Astrocyte (in vitro differentiated cells and primary cell): ENCODE results near the gene ZNF334. TPM values are rescaled to one million over a fixed set of nuclear protein-coding genes. Genes with fewer than 3 reads are reported as not detected.

Experiments
- DNase-seq: peaks from one replicate; pipeline ENCODE4 v3.0.0-alpha.2; 2010; ENCODE audit warnings: low read depth
- FAIRE-seq: peaks from 2 replicates; lab custom pipeline; 2011; peaks lifted over from hg19 to GRCh38; lab: Jason Lieb, UNC
- H2AFZ ChIP-seq: 2 replicates; pipeline ENCODE4 v1.6.0; 2012; ENCODE audit warnings: low read depth, low read length, inconsistent platforms
- H3K27ac ChIP-seq: 2 replicates; pipeline ENCODE4 v1.5.1; 2011; ENCODE audit warnings: low read depth, low read length, inconsistent platforms
- H3K27me3 ChIP-seq: 2 replicates; pipeline ENCODE4 v1.6.0; 2011; ENCODE audit warnings: low read length, inconsistent platforms; ENCODE audit not compliant: insufficient read depth
- H3K36me3 ChIP-seq: 2 replicates; pipeline ENCODE4 v1.5.1; 2011; ENCODE audit warnings: low read length, inconsistent platforms; ENCODE audit not compliant: insufficient read depth
- H3K4me1 ChIP-seq: 2 replicates; pipeline ENCODE4 v1.5.1; 2011; ENCODE audit warnings: low read length, inconsistent platforms; ENCODE audit not compliant: insufficient read depth
- H3K4me2 ChIP-seq: 2 replicates; pipeline ENCODE4 v1.6.0; 2012; ENCODE audit warnings: low read length, inconsistent platforms
- H3K4me3 ChIP-seq: 2 replicates; pipeline ENCODE4 v1.5.1; 2011; ENCODE audit warnings: low read depth, mild to moderate bottlenecking, low read length, inconsistent platforms; ENCODE audit not compliant: insufficient read depth
- H3K79me2 ChIP-seq: 2 replicates; pipeline ENCODE4 v1.6.0; 2012; ENCODE audit warnings: mild to moderate bottlenecking, low read length, inconsistent platforms; ENCODE audit not compliant: insufficient read depth
- H3K9ac ChIP-seq: 2 replicates; pipeline ENCODE4 v1.6.0; 2012; ENCODE audit warnings: mild to moderate bottlenecking, low read length, inconsistent platforms
- H3K9me3 ChIP-seq: 2 replicates; pipeline ENCODE4 v1.5.1; 2012; ENCODE audit warnings: low read depth, mild to moderate bottlenecking, low read length, inconsistent platforms; ENCODE audit not compliant: insufficient read depth
- H4K20me1 ChIP-seq: 2 replicates; pipeline ENCODE4 v1.6.0; 2012; ENCODE audit warnings: low read length, inconsistent platforms; ENCODE audit not compliant: insufficient read depth
- H3K27ac Mint-ChIP-seq: one replicate; pipeline ENCODE4 v1.8.0; 2021; ENCODE audit warnings: mild to moderate bottlenecking, mixed read lengths; ENCODE audit not compliant: unreplicated experiment
- H3K27me3 Mint-ChIP-seq: one replicate; pipeline ENCODE4 v1.8.0; 2021; ENCODE audit warnings: low read depth, mixed read lengths; ENCODE audit not compliant: unreplicated experiment
- H3K36me3 Mint-ChIP-seq: one replicate; pipeline ENCODE4 v1.8.0; 2021; ENCODE audit warnings: low read depth, mixed read lengths; ENCODE audit not compliant: unreplicated experiment
- H3K4me1 Mint-ChIP-seq: one replicate; pipeline ENCODE4 v1.8.0; 2021; ENCODE audit warnings: low read depth, mixed read lengths; ENCODE audit not compliant: unreplicated experiment
- H3K4me3 Mint-ChIP-seq: one replicate; pipeline ENCODE4 v1.8.0; 2021; ENCODE audit warnings: mild to moderate bottlenecking, moderate library complexity, mixed read lengths; ENCODE audit not compliant: unreplicated experiment
- H3K9me3 Mint-ChIP-seq: one replicate; pipeline ENCODE4 v1.8.0; 2021; ENCODE audit warnings: mild to moderate bottlenecking, mixed read lengths; ENCODE audit not compliant: unreplicated experiment
- EZH2 ChIP-seq: IDR thresholded peaks from 2 replicates; pipeline ENCODE4 v1.6.1; 2012; ENCODE audit warnings: mild to moderate bottlenecking, low read length, inconsistent platforms; ENCODE audit not compliant: insufficient read depth
- total RNA-seq: library from RNA; stranded (reverse); gene quantifications from 2 replicates; pipeline ENCODE4 v1.2.1, GENCODE V29; 2021
- TF ChIP-seq, protein P1 (sequence below): IDR thresholded peaks from 2 replicates; pipeline ENCODE4 v1.5.1; 2011; ENCODE audit warnings: low read depth, mild to moderate bottlenecking, inconsistent platforms, low read length, moderate library complexity; ENCODE audit not compliant: insufficient read depth

The ZNF334 gene
- total RNA-seq, 1 donor from 2014 or later, result 9.3 TPM

DNA sequence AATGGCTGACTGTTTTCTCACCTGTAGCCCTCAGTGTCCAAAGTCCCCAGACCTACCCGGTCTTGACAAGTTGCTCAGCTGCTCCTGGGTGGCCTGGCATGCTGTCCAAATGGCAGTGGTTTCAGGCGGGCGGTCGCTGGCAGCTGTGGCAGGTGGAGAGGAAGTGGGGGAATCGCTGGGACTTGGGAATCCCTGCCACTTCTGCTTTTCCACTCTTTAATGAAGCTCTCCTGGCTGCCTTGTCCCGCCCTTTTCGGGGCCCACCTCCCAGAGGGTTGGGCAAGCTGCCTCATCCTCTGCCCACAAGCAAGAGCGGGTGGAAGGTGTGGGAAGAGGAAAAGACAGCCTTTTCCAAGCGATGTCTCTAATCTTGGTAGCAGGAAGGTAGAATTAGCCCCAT is 37.1 kb upstream of the ZNF334 start, which contains the start of gene OCSTAMP:
OCSTAMP (minus strand) TSS at position 194 of the 400 bp plus-strand sequence; CDS start at position 100, 94 bp downstream.
- H3K79me2 ChIP-seq, result no peaks in the 10 kb centered on the region
- H3K4me1 ChIP-seq, result no peaks in the 10 kb centered on the region
- no peak for TF ChIP-seq EZH2
- TF ChIP-seq, protein P1, sequence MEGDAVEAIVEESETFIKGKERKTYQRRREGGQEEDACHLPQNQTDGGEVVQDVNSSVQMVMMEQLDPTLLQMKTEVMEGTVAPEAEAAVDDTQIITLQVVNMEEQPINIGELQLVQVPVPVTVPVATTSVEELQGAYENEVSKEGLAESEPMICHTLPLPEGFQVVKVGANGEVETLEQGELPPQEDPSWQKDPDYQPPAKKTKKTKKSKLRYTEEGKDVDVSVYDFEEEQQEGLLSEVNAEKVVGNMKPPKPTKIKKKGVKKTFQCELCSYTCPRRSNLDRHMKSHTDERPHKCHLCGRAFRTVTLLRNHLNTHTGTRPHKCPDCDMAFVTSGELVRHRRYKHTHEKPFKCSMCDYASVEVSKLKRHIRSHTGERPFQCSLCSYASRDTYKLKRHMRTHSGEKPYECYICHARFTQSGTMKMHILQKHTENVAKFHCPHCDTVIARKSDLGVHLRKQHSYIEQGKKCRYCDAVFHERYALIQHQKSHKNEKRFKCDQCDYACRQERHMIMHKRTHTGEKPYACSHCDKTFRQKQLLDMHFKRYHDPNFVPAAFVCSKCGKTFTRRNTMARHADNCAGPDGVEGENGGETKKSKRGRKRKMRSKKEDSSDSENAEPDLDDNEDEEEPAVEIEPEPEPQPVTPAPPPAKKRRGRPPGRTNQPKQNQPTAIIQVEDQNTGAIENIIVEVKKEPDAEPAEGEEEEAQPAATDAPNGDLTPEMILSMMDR, result no peak
- no peaks in the 10 kb centered on the region for H3K9me3 Mint-ChIP-seq
- H3K4me3 ChIP-seq, result no peak within 1 kb of the TSS
- no peaks in the 10 kb centered on the region for H3K9me3 ChIP-seq
- H3K27me3 ChIP-seq, result no peaks in the 10 kb centered on the region
- no peaks in the 10 kb centered on the region for H3K36me3 ChIP-seq
- H2AFZ ChIP-seq, result no peak within 1 kb of the TSS
- H3K4me1 Mint-ChIP-seq, result no peaks in the 10 kb centered on the region
- H3K9ac ChIP-seq, result no peak within 1 kb of the TSS
- H3K27ac ChIP-seq, result no peak within 1 kb of the TSS
- no peaks in the 10 kb centered on the region for H3K36me3 Mint-ChIP-seq
- DNase-seq, result no peak
- H3K4me3 Mint-ChIP-seq, result no peak within 1 kb of the TSS
- H3K27ac Mint-ChIP-seq, result no peak within 1 kb of the TSS
- H3K4me2 ChIP-seq, result no peak within 1 kb of the TSS
- no peaks in the 10 kb centered on the region for H4K20me1 ChIP-seq
- no peak for FAIRE-seq
- no peaks in the 10 kb centered on the region for H3K27me3 Mint-ChIP-seq

DNA sequence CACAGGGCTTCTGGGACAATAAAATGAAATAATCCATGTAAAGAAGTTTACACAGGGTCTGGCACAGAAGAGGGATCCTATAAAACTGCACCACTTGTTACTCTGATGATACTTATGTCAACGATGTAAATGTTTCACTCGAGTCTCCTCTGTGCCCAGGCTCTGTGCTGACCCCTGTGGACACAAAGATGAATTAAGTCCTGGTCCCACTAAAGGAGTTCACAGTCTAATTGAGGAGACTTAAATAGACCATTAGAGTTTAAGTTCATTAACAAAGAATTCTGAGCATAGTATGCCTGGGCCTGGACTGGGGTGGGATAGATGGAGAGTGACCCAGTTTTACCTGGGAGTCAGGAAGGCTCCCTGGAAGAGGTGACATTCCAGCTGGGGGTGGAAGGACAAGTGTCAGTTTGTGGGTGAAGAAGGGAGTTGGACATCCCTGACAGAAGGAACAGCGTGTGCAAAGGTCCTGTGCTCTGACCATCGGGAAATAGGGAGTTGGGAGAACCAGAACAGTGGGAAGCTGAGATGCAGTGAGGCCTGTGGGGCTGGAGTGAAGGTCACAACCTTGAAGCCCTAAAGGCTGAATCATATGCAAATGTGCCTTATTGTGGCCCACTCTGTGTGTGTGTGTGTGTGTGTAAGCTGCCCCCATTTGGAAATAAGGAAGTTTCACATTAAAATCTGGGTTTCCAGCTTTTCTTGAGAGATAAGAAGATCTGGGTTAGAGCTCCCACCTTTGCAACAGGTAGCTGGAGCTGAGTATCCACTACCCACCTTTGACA is 36.0 kb upstream of the ZNF334 start:
- Histone ChIP-seq H2AFZ (no peak overlapping the region), H3K27me3 (no peaks in the 10 kb centered on the region), H3K4me3 (no peak overlapping the region), H3K4me2 (no peak overlapping the region), H3K79me2 (no peaks in the 10 kb centered on the region), H3K4me1 (no peaks in the 10 kb centered on the region), H3K9ac (no peak overlapping the region), H3K9me3 (no peaks in the 10 kb centered on the region), H4K20me1 (no peaks in the 10 kb centered on the region), H3K27ac (no peak overlapping the region), H3K36me3 (no peaks in the 10 kb centered on the region)
- Mint-ChIP-seq H3K4me1 (no peaks in the 10 kb centered on the region), H3K4me3 (no peak overlapping the region), H3K27ac (no peak overlapping the region), H3K9me3 (no peaks in the 10 kb centered on the region), H3K27me3 (no peaks in the 10 kb centered on the region), H3K36me3 (no peaks in the 10 kb centered on the region)
- DNase-seq (no peak), FAIRE-seq (no peak)
- TF ChIP-seq EZH2, result no peak
- TF ChIP-seq, protein P1, result no peak

DNA sequence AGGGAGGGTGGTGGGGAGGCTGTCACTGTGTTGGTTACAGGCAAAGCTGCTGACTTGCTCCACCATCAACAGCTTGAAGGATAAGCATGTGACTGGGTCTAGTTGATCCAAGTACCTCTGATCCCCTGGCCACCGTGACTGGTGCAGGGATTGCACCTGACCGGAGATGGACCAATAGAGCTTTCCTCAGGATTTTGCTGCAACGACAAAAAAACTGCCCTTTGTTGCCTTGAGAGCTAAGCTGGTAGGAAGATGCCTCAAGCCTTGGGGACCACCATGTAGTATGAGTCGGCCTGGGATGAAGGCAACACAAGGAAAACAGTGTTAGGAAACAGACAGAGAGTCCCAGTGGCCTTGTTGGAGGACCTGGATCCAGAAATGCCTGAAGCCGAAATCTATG is 35.3 kb upstream of the ZNF334 start:
- Histone ChIP-seq H3K4me3 (no peak overlapping the region), H3K4me2 (no peak overlapping the region), H3K27me3 (no peaks in the 10 kb centered on the region), H3K79me2 (no peaks in the 10 kb centered on the region), H3K9me3 (no peaks in the 10 kb centered on the region), H2AFZ (no peak overlapping the region), H3K36me3 (no peaks in the 10 kb centered on the region), H3K4me1 (no peaks in the 10 kb centered on the region), H3K9ac (no peak overlapping the region), H4K20me1 (no peaks in the 10 kb centered on the region), H3K27ac (no peak overlapping the region)
- FAIRE-seq (no peak), DNase-seq (no peak)
- H3K27ac Mint-ChIP-seq, result no peak overlapping the region
- H3K4me1 Mint-ChIP-seq, result no peaks in the 10 kb centered on the region
- no peaks in the 10 kb centered on the region for H3K9me3 Mint-ChIP-seq
- no peaks in the 10 kb centered on the region for H3K36me3 Mint-ChIP-seq
- H3K27me3 Mint-ChIP-seq, result no peaks in the 10 kb centered on the region
- TF ChIP-seq, protein P1, result no peak
- no peak for TF ChIP-seq EZH2
- H3K4me3 Mint-ChIP-seq, result no peak overlapping the region
